NCI-H2227 treated with DMSO at 0.1 percent for 48 hours (cell line): Measurements from ENCODE around the gene CACNA1C.
"Not testable (repeated sequence)": the region's sequence is repeated elsewhere in the genome, so short reads cannot be mapped to it uniquely, and the experiment has no call there.

Source experiments
- DNase-seq: peaks from one replicate; lab custom pipeline; 2025; lab: John Stamatoyannopoulos, UW

CACNA1C gene

DNA sequence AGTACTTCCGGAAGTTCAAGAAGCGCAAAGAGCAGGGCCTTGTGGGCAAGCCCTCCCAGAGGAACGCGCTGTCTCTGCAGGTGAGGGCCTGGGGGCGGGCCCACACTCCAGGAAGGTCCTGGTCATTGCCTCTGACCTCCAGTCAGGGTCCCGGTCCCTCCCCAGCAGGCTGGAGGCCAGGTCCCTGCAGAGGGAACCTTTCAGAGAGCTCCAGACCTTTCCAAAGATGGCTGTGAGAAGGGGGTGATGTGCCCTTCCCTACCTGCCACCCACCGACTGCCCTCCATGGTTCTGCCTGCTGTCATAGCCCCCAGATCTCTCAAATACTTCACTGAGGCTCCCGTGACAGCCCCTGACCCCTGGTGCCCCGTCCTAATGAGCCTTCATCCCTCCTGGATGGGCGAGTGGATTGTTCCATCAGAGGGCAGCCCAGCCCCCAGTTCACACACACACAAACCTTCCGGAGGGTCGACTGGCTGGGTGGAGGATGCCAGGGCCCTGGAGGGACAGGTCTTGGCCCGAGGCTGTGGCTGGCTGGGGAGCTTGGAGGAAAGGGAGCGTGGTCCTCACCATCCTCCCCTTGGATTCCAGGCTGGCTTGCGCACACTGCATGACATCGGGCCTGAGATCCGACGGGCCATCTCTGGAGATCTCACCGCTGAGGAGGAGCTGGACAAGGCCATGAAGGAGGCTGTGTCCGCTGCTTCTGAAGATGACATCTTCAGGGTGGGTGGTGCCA lies 624.5 kb downstream of the CACNA1C start:
- DNase-seq, result no peak

DNA sequence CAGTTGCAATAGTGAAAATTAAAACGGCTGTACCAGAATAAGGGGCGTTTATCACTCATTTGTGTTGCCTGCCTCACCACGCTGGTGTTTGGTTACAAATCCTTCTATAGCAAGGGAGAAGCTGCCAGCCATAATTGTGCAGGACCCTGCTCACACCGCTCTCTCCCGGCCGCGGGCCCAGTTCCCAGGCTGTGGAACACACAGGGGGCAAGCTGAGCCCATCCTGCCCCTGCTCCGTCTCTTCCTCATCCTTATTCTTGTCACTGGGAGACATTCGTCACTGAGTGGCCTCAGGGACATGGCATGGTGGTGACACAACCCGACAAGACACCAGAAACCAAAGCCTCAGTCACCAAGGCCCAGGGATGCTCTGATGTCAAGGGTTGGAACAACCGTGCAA lies 625.6 kb downstream of the CACNA1C start:
- DNase-seq, result no peak

DNA sequence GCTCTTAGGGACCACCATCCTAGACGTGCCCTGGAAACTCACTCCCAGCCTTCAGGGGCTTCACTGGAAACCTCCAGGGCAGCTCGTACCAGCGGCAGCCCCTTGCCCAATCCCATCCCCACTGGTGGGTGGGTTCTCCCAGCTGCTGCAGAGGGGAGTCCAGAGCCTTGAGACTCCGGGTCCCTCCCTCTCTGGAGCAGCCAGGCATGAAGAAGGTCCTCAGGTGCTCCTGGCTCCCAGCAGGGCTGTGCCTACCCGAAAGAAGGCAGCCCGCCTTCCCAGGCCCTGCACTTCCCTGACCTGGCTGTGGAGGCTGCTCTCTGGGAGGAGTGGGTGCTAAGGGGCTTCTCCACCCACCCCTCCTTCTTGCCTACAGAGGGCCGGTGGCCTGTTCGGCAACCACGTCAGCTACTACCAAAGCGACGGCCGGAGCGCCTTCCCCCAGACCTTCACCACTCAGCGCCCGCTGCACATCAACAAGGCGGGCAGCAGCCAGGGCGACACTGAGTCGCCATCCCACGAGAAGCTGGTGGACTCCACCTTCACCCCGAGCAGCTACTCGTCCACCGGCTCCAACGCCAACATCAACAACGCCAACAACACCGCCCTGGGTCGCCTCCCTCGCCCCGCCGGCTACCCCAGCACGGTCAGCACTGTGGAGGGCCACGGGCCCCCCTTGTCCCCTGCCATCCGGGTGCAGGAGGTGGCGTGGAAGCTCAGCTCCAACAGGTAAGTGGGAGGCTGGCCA lies 626.5 kb downstream of the CACNA1C start:
- no peak for DNase-seq

DNA sequence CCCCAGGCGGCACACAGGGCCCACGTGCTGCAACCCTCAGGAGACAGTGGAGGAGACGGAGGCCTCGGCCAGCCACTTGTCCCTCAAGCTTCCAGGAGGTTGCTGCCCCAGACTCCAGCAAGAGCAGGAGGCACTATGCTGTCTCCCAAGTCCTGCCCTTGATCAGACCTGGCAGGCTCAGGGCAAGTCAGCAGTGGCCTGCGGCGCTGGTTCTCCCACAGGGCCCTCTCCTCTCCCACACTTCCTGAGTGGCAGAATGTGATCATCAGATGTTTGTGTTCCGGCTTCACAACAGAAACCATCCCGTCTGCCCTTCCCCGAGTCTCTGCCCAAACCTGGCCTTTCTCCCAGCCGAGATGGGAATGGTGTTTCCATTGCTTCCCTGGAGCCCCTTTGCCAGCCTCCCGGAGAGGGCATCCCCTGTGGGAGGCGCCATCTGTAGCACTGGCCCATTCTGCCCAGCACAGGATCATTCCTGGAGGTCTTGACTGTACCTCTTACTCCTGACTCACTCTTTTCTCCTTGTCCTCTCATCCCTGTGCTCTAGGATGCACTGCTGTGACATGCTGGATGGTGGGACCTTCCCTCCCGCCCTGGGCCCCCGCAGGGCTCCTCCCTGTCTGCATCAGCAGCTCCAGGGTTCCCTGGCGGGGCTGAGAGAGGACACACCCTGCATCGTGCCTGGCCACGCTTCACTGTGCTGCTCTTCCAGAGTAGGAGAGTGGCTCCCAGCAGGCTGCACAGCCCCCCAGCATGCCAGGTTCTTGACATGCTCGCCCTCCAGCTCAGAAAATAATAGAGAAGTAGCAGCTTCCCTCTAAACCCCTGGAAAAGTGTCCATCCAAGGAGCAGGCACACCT lies 627.3 kb downstream of the CACNA1C start:
- no peak for DNase-seq

DNA sequence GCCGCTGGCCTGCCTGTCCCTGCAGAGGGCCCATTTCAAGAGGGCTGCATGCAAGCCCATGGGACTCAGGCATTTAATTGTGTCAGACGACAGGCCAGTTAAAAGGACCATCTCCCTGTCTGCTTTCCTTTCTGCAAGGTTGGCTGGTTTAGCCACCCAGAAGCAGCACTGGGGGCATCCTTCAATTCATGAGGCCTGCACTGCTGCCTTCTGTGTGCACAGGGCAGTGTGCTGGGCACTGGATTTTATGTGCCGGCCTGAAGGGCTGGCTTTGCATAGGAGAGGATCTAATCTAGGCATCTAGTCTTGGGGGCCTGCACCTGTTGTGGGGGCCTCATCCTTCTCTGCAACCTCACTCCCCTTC lies 627.9 kb downstream of the CACNA1C start:
- no peak for DNase-seq

- no peak for DNase-seq
Measured at GRCh38 chr12:2681450-2682205, 628.8 kb downstream of the CACNA1C start.

GRCh38 chr12:2682296-2683251 lies 629.8 kb downstream of the CACNA1C start:
- peak; percentile 13 for DNase-seq

DNA sequence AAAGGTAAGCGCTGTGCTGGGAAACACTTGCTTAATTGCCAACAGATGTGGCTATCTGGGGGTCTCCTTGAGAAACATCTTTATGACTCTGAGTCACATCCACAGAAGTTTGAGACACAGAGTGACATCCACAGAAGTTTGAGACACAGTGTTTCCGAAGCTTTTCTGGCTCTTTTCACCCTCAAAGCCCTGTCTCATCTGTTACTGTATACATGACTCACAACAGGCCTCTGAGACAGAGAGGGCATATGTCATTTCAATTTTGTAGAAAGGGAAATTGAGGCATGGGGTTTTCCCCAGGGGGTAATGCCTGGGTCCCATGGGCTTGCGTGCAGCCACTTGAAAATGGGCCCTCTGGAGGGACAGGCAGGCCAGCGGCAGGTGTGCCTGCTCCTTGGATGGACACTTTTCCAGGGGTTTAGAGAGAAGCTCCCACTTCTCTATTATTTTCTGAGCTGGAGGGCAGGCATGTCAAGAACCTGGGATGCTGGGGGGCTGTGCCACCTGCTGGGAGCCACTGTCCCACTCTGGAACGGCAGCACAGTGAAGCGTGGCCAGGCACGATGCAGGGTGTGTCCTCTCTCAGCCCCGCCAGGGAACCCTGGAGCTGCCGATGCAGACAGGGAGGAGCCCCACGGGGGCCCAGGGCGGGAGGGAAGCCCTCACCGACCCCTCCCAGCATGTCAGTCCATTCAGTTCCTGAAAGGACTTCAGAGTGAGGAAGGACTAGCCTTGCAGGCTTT lies 630.7 kb downstream of the CACNA1C start:
- DNase-seq, result no peak

- not testable (repeated sequence) for DNase-seq
Measured at GRCh38 chr12:2684026-2684325, 631.2 kb downstream of the CACNA1C start.

- not testable (repeated sequence) for DNase-seq
Measured at GRCh38 chr12:2685620-2686279, 633.0 kb downstream of the CACNA1C start.

DNA sequence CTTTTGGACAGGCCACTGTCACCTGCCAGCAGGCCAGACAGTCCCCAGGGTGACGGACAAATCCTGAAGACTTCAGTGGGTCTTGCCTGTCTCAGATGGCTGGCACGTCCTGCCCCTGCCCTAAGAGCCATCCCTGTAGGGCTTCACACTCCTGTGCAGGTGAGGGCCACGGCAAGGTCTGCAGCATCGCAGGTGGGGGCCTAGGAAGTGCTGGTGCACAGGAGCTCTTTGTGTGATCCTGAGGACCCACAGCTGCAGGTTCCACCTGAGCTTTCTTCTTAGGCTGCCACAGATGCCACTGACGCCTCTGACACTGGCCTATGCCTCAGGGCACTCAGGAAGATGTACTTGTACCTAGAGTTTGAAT lies 633.5 kb downstream of the CACNA1C start:
- DNase-seq, result no peak

DNA sequence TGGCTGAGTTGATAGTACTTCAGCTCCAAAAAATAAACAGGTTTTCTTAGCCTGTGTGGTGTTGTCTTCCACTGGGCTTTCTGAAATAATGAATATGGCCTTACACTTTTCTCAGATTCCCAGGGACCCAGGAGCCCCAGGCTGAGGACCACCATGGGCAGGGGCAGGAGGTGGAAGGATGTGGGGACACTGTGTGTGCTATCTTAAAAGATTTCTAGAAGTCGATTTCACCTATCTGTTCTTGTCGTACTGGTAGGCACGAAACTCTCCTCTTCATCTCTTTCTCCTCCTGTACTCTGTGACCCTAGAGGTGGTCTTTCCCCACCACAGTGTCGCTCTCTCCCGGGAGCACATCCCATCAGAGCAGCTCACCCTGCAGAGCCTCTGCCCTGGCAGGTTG lies 634.3 kb downstream of the CACNA1C start:
- no peak for DNase-seq

DNA sequence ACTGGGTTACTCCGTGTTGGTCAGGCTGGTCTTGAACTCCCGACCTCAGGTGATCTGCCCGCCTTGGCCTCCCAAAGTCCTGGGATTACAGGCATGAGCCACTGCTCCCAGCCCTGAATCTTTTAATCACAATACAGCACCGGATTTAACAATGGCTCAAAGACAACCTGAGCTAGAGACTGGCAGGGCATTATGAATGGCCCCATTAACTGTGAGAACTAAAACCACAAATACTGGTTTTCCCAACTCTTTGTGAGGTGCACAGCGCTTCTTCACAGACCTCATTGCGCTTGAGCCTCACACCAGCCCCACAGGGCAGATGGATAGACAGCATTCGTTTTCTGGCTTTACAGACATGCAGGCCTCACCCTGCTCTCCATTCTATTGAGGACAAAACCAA lies 634.9 kb downstream of the CACNA1C start:
- no peak for DNase-seq

GRCh38 chr12:2688381-2688931 lies 635.7 kb downstream of the CACNA1C start:
- no peak for DNase-seq

- no peak for DNase-seq
Measured at GRCh38 chr12:2689393-2689792, 636.6 kb downstream of the CACNA1C start.

DNA sequence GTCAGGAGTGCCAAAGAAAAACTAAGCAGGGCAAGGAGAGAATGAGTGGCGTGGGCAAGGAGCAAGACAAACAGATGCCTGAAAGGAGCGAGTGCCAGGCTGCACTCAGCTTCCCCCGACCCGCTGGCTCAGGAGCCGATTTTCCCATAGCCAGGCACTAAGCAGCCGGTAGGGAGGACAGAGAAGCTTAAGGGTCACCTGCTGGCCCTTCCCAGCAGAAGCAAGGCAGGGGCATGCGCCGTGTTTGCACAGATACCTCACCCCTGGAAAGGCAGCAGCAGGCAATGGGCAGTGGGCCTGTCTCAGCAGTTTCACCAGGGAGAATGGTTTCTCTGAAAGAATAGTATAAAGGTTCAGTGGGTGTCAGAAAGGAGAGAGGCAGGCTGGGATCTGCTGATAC lies 637.1 kb downstream of the CACNA1C start:
- DNase-seq, result no peak

GRCh38 chr12:2690348-2691005 lies 637.7 kb downstream of the CACNA1C start:
- no peak for DNase-seq

GRCh38 chr12:2691006-2691344 lies 638.2 kb downstream of the CACNA1C start:
- no peak for DNase-seq
